Amniotic stem cell (primary cell): ENCODE measurements around the gene GPC2.
"Not testable (repeated sequence)": the region's sequence is repeated elsewhere in the genome, so short reads cannot be mapped to it uniquely, and the experiment has no call there.

Source experiments
- DNase-seq: peaks from one replicate; lab custom pipeline; 2025; lab: John Stamatoyannopoulos, UW

GPC2 gene

DNA sequence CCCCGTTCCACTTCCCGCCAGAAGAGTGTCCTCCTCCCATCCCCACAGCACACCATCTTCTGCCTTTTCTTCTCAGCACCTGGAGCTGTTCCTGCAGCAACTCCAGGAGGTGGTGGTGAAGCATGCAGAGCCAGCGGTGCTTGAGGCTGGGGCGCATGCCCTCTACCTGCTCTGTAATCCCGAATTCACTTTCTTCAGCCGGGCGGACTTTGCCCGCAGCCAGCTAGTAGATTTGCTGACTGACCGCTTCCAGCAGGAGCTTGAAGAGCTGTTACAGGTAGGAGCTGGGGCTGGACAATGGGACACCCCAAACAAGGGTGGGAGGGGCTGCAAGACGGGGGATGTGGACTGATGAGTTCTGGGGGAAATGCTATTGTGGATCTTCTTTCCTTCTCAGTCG, 23.5 kb upstream of the GPC2 start:
- no peak for DNase-seq

DNA sequence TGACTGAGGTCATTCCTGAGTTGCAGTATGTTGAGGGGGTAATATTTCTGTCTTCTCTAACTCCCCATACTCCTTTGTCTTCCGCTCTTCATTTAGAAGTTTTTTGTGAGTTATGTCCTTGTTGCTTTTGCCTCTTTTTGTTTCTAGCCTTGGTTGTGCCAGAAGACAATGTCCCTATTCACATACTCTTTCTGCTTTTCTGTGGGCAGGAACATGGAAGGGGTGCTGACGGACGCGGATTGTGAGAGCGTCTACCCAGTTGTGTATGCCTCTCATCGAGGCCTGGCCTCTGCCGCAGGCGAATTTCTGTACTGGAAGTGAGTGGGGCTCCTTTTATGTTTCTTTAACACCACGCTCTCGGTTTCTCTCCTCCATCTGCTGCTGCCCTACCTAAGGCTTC, 21.1 kb upstream of the GPC2 start:
- DNase-seq, result no peak

DNA sequence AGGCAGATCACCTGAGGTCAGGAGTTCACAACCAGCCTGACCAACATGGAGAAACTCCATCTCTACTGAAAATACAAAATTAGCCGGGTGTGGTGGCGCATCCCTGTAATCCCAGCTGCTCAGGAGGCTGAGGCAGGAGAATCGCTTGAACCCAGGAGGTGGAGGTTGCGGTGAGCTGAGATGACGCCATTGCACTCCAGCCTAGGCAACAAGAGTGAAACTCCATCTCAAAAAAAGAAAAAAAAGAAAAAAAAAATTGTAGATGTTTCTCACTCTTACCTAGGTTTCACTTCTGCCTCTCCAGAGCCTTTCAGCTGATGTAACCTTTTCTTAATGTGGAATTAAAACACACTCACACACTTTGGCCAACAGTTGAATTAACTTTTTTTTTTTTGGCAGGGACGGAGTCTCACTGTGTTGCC, 18.7 kb upstream of the GPC2 start:
- DNase-seq, result not testable (repeated sequence)

DNA sequence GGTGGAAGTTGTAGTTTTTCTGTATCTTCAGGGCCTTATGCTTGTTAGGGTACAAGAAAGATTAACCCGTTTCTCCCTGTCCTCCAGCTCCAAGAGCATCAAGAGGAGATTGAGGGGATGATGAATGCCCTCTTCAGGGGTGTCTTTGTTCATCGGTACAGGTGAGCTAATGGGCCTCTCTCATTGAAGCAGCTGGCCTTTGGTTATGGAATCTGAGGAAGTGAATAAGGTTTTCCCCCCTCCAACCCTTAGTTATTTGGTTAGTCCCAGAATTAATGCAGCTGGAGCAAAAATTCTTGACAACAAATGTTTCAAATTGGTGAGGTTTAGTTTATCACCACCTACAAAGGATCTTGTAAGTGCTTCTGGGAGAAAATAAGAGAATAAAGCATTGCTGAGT, 18.0 kb upstream of the GPC2 start:
- DNase-seq, result no peak

DNA sequence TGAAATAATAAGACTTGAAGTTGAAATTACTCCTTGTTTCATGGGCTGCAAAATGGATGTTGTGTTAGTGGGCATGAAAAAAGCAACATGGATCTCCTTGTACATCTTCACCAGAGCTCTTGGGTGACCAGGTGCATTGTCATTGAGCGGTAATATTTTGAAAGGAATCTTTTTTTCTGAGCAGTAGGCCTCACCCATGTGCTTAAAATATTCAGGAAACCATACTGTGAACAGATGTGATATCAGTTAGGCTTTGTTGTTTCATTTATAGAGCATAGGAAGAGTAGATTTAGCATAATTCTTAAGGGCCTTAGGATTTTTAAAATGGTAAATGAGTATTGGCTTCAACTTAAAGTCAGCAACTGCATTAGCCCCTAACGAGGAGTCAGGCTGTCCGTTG, 15.8 kb upstream of the GPC2 start:
- DNase-seq, result no peak

DNA sequence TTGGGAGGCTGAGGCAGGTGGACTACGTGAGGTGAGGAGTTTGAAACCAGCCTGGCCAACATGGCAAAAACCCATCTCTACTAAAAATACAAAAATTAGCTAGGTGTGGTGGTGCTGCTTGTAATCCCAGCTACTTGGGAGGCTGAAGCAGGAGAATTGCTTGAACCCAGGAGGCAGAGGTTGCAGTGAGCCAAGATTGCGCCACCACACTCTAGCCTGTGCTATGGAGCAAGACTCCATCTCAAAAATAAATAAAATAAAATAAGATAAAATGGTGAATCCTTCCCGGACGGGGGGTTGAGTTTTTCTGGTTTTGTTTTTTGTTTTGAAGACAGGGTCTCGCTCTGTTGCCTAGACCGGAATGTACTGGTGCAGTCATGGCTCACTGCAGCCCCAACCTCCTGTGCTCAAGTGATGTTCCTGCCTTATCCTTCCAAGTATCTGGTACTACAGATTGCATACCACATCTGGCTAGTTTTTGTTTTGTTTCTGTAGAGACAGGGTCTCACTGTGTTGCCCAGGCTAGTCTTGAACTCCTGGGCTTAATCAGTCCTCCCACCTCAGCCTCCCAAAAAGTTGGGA, 15.2 kb upstream of the GPC2 start:
- DNase-seq, result not testable (repeated sequence)

DNA sequence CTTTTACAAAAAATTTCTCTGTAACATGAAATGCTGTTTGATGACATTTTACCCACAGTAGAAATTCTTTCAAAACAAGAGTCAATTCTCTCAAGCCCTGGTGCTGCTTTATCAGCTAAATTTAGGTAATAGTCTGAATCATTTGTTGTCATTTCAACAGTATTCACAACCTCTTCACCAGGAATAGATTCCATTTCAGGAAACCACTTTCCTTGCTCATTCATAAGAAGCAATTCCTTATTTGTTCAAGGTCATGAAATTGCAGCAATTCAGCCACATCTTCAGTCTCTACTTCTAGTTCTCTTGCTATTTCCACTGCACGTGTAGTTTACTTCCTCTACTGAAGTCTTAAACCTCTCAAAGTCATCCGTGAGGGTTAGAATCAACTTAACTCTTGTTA, 14.6 kb upstream of the GPC2 start:
- DNase-seq, result no peak

DNA sequence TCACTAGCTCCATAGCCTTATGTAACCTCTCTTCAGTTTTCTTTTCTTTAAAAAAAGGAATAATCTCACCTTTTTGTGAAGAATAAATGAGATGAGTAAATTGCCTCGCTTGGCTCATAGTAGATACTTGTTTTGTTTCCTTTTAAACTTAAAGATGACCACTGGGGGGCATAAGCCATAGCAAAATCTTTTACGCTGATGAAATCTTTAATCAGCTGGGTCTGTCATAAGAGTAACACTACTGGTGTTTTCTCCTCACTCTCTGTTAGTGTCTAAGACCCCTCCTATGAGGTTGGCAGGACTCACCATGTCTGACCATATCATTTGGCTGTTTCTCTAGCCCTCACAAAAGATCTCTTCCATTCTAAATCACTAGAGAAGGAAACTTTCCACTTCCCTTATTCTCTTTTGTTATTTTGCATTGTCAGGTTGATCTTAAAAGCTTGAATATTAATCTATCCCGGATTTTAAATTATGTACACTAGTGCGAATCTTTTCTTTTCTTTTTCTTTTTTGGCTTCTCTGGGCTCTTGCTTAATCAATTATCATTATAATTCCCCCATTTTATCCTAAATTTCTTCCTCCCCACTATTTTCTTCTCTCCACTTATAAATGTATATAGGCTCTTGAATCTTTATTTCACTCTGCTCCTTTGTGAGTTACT, 13.0 kb upstream of the GPC2 start:
- DNase-seq, result peak; percentile 0

DNA sequence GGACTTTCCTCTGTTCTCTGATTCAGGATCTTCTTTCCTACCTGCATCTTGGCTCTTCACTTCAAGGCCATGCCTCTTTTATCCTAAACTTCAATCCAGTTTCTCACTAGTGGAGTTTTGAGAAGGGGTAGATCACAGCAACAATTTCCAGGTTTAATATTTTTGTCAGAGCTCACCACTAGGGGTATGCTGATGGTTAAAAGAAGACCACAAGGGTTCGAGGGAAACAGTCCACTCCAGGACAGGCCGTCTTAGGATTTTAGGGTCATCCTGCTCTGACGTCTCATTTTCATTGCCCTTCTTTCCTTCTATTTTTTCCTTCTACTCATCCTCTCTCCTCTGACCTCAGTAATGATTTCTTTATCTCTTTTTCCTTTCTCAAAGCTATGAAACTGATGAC, 11.9 kb upstream of the GPC2 start:
- DNase-seq, result no peak

DNA sequence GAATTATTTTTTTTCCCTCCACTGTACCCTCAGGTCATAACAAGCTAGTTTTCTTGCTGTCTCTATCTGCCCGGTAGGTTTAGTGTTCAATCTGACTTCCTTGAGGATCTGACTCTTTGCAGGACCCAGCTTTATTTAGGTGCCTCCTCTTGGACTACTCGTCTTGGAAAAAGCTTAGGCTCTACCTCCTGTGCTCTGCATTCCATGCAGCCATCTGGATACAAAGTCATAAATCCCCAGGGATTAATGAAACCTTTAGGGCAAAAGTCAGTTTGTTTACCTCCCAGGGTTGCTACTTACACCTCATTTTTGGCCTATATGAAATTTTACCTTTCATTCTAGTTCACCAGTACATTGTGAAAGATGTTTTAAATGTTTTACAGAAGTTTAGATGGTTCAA, 8.5 kb upstream of the GPC2 start:
- no peak for DNase-seq

DNA sequence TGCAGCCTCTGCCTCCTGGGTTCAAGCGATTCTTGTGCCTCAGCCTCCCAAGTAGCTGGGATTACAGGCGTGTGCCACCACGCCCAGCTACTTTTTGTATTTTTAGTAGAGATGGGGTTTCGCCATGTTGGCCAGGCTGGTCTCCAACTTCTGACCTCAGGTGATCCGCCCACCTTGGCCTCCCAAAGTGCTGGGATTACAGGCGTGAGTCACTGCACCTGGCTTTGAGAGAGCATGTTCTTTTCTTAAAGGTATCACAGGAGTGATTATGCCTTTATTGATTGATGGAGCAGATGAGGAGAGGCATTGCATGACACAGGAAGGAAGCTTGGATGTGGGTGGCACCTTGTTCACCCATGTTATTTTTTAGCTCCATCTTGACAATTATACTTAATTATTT, 5.9 kb upstream of the GPC2 start:
- not testable (repeated sequence) for DNase-seq

DNA sequence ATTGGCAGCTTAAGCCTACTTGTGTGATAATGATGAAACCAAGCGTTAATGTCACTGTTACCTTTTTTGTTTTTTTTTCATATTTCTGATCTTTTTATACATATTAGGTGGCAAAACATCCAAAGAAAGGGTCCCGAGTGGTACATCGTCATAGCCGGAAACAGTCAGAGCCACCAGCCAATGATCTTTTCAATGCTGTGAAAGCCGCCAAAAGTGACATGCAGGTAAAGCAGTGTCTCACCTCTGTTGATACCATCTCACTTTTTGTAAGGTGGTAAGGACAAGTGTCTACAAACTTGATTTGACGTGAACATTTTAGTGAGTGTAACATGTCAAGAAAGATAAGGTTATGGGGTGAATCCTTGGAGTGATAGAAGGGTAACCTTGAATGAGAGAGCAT, 5.4 kb upstream of the GPC2 start:
- DNase-seq, result not testable (repeated sequence)

DNA sequence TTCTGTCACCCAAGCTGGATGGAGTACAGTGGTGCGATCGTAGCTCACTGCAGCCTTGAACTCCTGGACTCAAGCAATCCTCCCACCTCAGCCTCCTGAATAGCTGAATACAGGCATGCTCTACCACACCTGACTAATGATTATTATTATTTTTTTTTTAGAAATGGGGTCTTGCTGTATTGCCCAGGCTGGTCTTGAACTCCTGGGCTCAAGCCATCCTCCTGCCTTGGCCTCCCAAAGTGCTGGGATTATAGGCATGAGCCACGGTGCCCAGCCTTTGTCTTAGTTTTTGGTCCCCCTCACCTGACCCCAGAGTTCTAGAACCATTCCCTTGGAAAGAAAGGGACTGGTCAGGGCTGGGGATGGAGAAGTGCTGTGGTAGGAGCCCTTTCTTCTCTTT, 2.9 kb upstream of the GPC2 start:
- not testable (repeated sequence) for DNase-seq

DNA sequence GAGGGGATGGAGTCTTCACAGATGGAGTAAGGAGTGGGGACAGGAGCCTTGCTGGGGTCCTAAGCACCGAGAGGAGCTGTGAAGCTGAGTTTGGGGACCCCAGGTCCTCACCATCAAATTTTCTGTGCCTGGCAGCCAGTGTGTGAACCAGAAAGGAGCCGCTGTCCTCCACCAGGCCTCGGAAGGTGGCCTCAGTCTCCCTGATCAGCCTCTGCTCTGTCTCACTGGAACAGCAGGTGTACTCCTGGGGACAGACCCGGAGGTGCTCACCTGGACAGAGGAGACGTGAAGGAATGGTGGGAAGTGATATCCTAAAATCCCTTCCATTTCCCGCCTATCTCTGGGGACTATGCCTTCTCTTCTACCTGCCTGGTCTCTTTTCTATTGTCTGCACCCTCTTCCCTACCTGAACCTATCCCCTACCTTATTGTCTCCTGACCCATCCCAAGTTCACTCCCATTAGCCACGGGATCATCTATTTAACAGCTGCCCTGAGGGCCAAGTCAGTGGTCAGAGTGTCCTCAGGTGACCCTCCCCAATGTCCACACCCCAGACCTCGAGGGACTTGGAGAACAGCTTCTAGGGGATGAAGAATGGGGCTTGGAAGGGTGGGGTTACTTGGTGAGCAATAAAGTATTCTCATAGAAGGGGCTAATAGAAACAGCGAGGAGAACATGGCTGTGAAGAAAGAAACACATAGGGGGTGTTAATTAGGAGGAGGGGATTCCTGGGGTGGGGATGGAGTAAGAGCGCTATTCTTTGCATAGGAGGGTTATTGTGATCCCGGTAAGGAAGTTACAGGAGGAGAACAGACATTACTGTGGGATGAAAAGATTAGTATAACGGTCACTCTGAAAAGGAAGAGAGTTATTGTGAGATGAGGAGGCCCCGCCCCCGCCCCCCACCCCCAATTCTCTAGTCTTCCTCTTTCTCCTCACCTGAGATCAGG, 811 bp downstream of the GPC2 start:
- DNase-seq, result no peak

DNA sequence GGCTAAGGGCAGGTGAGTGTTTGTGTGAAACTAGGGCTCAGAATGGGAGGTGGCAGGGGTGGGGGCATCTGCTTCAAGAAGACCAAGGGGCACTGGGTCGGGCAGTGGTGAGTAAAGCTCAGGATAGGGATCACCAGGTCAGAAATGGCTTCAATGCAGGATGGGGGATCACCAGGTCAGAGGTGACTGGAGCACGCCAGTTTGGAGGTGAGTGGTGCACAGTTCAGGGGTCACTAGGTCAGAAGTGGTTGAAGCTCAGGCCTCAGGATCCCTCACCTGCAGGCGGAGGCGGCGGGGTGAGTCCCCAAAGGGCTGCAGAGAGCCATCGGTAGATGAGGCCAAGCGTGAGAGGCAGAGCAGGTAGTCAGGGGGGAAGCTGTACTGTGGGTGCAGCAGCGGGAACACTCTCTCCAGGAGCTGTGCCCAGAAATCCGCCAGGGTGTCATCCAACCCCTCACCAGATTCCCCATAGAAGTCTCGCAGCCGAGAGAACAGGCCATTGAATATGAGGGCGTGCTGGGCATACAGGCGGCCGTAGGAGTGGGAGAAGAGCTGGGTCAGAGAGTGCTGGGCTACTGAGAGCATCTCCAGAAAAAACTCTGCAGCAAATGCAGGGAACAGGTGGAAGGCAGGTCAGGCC, 1.8 kb downstream of the GPC2 start:
- no peak for DNase-seq

DNA sequence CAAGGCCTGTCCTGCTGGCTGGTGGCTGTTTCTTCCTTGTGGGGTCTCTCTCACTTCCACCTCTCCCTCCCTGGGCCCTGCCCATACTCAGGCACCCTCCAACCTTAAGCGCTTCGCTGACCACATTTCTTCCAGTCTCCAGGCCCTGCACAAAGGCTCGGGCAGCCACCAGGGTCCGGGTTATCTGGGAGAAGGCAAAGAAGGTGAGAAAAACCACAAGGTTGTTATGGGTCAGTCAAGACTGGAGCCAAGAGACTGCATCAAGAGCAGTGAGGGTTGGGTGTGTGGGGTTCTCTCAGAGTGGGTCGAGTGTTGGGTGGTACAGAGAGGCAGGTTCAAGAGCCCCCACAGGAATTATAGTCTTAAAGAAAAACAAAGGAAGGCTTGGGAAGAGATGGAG, 2.6 kb downstream of the GPC2 start:
- no peak for DNase-seq

DNA sequence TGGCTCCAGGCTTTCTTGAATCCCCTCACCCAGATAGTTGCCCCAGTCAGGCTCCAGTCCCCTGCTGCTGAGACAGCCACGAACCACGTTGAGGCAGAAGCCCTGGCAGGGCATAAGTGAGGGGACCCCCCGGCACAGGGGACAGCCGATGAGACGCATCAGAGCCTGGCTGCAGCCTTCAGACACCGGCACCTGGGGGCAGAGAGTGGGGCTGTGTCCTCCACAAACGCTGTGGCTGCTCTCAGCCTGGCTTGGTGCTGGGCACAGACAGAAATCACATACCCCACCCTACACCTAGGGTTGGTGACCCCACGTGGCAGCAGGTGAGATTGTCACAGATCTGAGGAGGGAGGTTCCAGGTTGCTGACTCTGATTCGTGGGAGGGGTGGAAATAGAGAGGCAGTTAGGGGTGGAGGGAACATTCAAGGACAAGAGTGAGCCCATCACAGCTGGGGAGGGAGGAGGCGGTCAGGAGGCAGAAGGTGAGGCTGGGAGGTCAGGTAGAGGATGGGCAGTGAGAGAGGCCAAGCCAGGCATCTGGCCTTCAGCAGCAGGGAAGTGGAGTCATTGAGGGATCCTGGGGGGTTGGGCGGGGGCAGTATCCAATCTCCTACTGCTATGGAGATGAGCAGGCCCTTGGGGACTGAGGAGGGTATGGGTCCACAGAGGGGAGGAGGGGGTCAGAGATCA, 3.2 kb downstream of the GPC2 start:
- DNase-seq, result no peak

DNA sequence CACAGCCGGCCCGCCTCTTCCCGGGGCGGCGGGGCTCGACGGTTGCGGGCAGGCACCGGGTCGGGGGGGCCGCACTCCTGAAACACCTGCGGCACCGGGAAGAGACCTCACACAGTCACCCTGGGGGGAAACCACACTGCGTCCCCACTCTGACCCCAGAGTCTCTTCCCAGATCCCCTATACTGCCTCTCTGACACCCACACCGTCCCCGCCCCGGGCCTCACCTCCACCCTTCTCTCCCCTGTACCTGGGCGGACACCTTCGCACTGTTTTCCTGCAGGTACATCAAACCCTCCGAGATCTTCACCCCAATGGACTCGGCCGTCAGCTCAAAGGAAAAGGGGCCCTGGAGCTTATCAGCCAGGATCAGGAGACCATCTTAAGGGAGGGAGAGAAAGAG, 5.3 kb downstream of the GPC2 start:
- DNase-seq, result no peak

DNA sequence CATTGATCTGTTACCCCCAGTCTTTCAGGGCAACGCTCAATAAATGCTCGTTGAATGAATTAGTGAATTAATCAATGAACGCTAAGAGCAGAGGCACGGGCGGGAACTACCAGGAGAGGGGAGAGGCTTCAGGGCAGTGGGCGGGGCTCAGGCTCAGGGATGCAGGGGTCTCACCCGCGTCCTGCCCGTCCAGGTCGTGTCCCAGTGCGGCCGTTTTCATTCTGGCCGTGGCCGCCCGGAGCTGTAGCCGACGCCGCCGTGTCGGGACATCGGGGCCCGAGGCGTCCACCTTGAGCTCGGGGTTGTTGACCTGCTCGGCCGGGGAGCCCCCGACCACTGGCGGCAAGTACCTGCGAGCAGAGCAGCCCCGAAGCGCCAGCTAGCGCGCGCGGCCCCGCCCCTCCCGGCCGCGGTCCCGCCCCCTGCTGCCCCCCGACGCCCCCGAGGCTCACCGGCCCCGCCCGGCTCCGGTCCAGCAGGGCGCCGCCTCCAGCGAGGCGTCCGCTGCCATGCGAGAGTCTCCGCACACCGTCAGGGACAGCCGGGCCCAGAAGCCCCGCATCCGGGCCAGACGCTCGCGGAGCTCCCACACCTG, 6.0 kb downstream of the GPC2 start:
- DNase-seq, result no peak

DNA sequence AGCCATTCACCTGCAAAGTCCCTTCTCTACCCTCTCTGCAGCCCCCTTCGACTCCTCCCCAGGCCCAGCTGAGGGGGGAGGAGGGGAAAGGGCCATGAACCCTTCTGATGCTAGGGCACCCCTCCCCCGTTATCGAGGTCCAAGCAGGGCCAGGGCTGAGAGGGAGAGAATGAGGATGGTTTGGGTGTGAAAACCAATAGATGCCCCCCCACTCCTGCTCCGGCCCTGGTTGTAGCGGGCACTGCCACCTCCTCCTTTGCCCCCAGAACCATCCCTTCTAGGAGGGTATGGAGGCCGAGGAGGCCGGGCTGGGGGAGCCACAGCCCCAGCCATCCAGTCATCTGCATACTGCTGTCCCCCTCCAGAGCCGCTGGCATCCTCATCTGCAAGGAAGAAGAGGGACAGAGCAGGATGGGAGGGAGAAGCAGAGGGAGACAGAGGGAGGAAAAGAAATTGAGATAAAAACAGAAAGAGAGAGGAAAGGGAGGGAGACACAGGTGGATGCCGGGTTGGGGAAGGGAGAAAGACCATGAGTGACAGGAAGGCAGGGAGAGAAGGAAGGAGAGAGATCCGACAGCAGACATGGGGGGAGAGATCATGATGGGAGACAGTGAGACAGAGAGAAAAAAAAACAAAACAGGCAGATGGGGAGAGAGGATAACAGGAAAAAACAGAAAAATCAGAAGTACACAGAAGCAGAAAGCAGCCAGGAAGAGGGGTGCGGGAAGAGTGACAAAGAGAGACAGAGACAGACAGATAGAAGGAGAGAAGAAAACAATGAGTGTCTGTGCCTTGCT, 6.9 kb downstream of the GPC2 start:
- DNase-seq, result no peak
